ENCODE results near the gene SMNDC1.
"Not testable (repeated sequence)": the region's sequence is repeated elsewhere in the genome, so short reads cannot be mapped to it uniquely, and the experiment has no call there.

Gene SMNDC1

GRCh38 chr10:110300486-110300986, 4.2 kb downstream of the SMNDC1 start:
- H3K4me3 ChIP-seq (ENCODE audit: low read length), result no peak overlapping the region
- no peak for DNase-seq (ENCODE audit: low read depth, low spot score)

GRCh38 chr10:110296966-110297365, 7.8 kb downstream of the SMNDC1 start:
- H3K4me3 ChIP-seq (ENCODE audit: low read length), result no peak overlapping the region
- DNase-seq (ENCODE audit: low read depth, low spot score), result no peak

GRCh38 chr10:110286841-110287240, 17.9 kb downstream of the SMNDC1 start:
- H3K4me3 ChIP-seq (ENCODE audit: low read length), result no peak overlapping the region
- DNase-seq (ENCODE audit: low read depth, low spot score), result no peak

- H3K4me3 ChIP-seq (ENCODE audit: low read length), result no peak overlapping the region
- DNase-seq (ENCODE audit: low read depth, low spot score), result no peak
Observed at GRCh38 chr10:110285501-110285900, 19.2 kb downstream of the SMNDC1 start.

GRCh38 chr10:110284262-110284661, 20.5 kb downstream of the SMNDC1 start:
- DNase-seq (ENCODE audit: low read depth, low spot score), result no peak
- H3K4me3 ChIP-seq (ENCODE audit: low read length), result no peak overlapping the region

- peak; percentile 53 for DNase-seq (ENCODE audit: low read depth, low spot score)
- H3K4me3 ChIP-seq (ENCODE audit: low read length), result no peak overlapping the region
Observed at GRCh38 chr10:110279407-110279986, 25.2 kb downstream of the SMNDC1 start.

GRCh38 chr10:110278562-110279406, 25.9 kb downstream of the SMNDC1 start:
- DNase-seq (ENCODE audit: low read depth, low spot score), result no peak
- H3K4me3 ChIP-seq (ENCODE audit: low read length), result no peak overlapping the region

- no peak for DNase-seq (ENCODE audit: low read depth, low spot score)
- no peak overlapping the region for H3K4me3 ChIP-seq (ENCODE audit: low read length)
Observed at GRCh38 chr10:110277591-110277990, 27.1 kb downstream of the SMNDC1 start.

- no peak overlapping the region for H3K4me3 ChIP-seq (ENCODE audit: low read length)
- DNase-seq (ENCODE audit: low read depth, low spot score), result no peak
Observed at GRCh38 chr10:110276603-110277002, 28.1 kb downstream of the SMNDC1 start.

GRCh38 chr10:110275128-110275729, 29.5 kb downstream of the SMNDC1 start:
- H3K4me3 ChIP-seq (ENCODE audit: low read length), result no peak overlapping the region
- DNase-seq (ENCODE audit: low read depth, low spot score), result peak; percentile 58

- H3K4me3 ChIP-seq (ENCODE audit: low read length), result no peak overlapping the region
- no peak for DNase-seq (ENCODE audit: low read depth, low spot score)
Observed at GRCh38 chr10:110274647-110275046, 30.1 kb downstream of the SMNDC1 start.

GRCh38 chr10:110274072-110274627, 30.6 kb downstream of the SMNDC1 start:
- no peak for DNase-seq (ENCODE audit: low read depth, low spot score)

GRCh38 chr10:110273474-110273873, 31.2 kb downstream of the SMNDC1 start:
- no peak overlapping the region for H3K4me3 ChIP-seq (ENCODE audit: low read length)
- DNase-seq (ENCODE audit: low read depth, low spot score), result peak; percentile 75

More at GRCh38 chr10:110274072-110274627, 30.6 kb downstream of the SMNDC1 start:
- H3K4me3 ChIP-seq (ENCODE audit: low read length), result no peak overlapping the region

- not testable (repeated sequence) for H3K4me3 ChIP-seq (ENCODE audit: low read length); DNase-seq (ENCODE audit: low read depth, low spot score)
Observed at GRCh38 chr10:110272995-110273394, 31.7 kb downstream of the SMNDC1 start.

GRCh38 chr10:110269374-110270318, 35.1 kb downstream of the SMNDC1 start:
- DNase-seq (ENCODE audit: low read depth, low spot score), result no peak

GRCh38 chr10:110268971-110269370, 35.7 kb downstream of the SMNDC1 start:
- no peak overlapping the region for H3K4me3 ChIP-seq (ENCODE audit: low read length)
- no peak for DNase-seq (ENCODE audit: low read depth, low spot score)

More at GRCh38 chr10:110269374-110270318, 35.1 kb downstream of the SMNDC1 start:
- H3K4me3 ChIP-seq (ENCODE audit: low read length), result no peak overlapping the region

- DNase-seq (ENCODE audit: low read depth, low spot score), result no peak
- H3K4me3 ChIP-seq (ENCODE audit: low read length), result no peak overlapping the region
Observed at GRCh38 chr10:110268442-110268841, 36.3 kb downstream of the SMNDC1 start.

- DNase-seq (ENCODE audit: low read depth, low spot score), result no peak
- no peak overlapping the region for H3K4me3 ChIP-seq (ENCODE audit: low read length)
Observed at GRCh38 chr10:110267276-110267675, 37.4 kb downstream of the SMNDC1 start.

Measured in Jurkat, Clone E6-1 (cell line).